K562 (cell line): ENCODE data around the gene IL11. TPM values are rescaled to one million over a fixed set of nuclear protein-coding genes. Genes with fewer than 3 reads are reported as not detected.
A peak's percentile ranks its signal among the peaks of the same experiment; 100 is the strongest.

Source experiments
- BDP1 ChIP-seq: IDR thresholded peaks from 3 replicates; pipeline ENCODE4 v1.6.1; 2011; ENCODE audit not compliant: insufficient read length, insufficient read depth
- GTF2A2 ChIP-seq: IDR thresholded peaks from 2 replicates; pipeline ENCODE4 v1.6.1; 2016; ENCODE audit warnings: mild to moderate bottlenecking, missing genetic modification characterization, missing compliant biosample characterization
- MCM7 ChIP-seq, 2 experiments: fragments of 450-650 bp; IDR thresholded peaks; 2 replicates each; pipeline ENCODE4 v1.6.1; 2016 to 2018
- MEIS2 ChIP-seq: fragments of 450-650 bp; IDR thresholded peaks from 2 replicates; pipeline ENCODE4 v1.6.1; 2014; ENCODE audit warnings: mild to moderate bottlenecking; ENCODE audit not compliant: partially characterized antibody
- MITF ChIP-seq: IDR thresholded peaks from 2 replicates; pipeline ENCODE4 v1.6.1; 2014; ENCODE audit warnings: antibody characterized with exemption
- MXD1 ChIP-seq: fragments of 250-450 bp; sonication (Bioruptor Pico); IDR thresholded peaks from 2 replicates; pipeline ENCODE4 v1.8.0; 2021; ENCODE audit warnings: borderline replicate concordance, mild to moderate bottlenecking, moderate library complexity; ENCODE audit not compliant: poor library complexity, severe bottlenecking
- PTTG1 ChIP-seq: fragments of 450-650 bp; IDR thresholded peaks from 2 replicates; pipeline ENCODE4 v1.6.1; 2016; ENCODE audit warnings: low read depth, mild to moderate bottlenecking, missing genetic modification characterization, missing compliant biosample characterization
- RBBP5 ChIP-seq: fragments of 200-600 bp; sonication (generic); IDR thresholded peaks from 2 replicates; pipeline ENCODE4 v1.6.1; 2012; ENCODE audit warnings: borderline replicate concordance, mild to moderate bottlenecking, low read length, control low read depth, inconsistent platforms; ENCODE audit not compliant: insufficient read depth, poor library complexity, severe bottlenecking
- RBFOX2 ChIP-seq: fragments of 200-400 bp; formaldehyde crosslinking; IDR thresholded peaks from 2 replicates; pipeline ENCODE4 v1.6.1; 2017; ENCODE audit warnings: low read depth, mild to moderate bottlenecking, low read length, moderate library complexity
- RFX1 ChIP-seq: fragments of 450-650 bp; IDR thresholded peaks from 2 replicates; pipeline ENCODE4 v1.6.1; 2016; ENCODE audit warnings: mild to moderate bottlenecking, moderate library complexity
- SMAD3 ChIP-seq: fragments of 450-650 bp; formaldehyde crosslinking; conservative IDR thresholded peaks from 2 replicates; pipeline ENCODE4 v1.4.0; 2020; ENCODE audit warnings: mild to moderate bottlenecking
- SMARCC2 ChIP-seq: fragments of 450-650 bp; IDR thresholded peaks from 2 replicates; pipeline ENCODE4 v1.6.1; 2017; ENCODE audit warnings: antibody characterized with exemption, moderate library complexity, mild to moderate bottlenecking, low read depth
- ZNF133 ChIP-seq: fragments of 250-450 bp; sonication (Bioruptor Pico); IDR thresholded peaks from 2 replicates; pipeline ENCODE4 v1.4.0; 2020; ENCODE audit warnings: mild to moderate bottlenecking
- ZNF143 ChIP-seq: sonication (generic); formaldehyde crosslinking; IDR thresholded peaks from 2 replicates; pipeline ENCODE4 v1.9.0; 2022; ENCODE audit warnings: mild to moderate bottlenecking, missing genetic modification reagents
- polyA plus RNA-seq, 8 experiments: library from polyadenylated mRNA; depleted of rRNA in 4 of 8; stranded (reverse) in 5 of 8; unstranded in 3 of 8; fragments of >200 nt; fragmentation: Nextera tagmentation in 2 of 8; fragmentation: Illumina TruSeq in 1 of 8; extraction: Ambion mirVana in 2 of 8; extraction: Trizol in 1 of 8; gene quantifications; 2 replicates each; pipeline versions ENCODE4 v1.2.1 to v1.2.3, GENCODE V29; 2011 to 2014; ENCODE audit warnings: inconsistent platforms in 1 of 8, missing spikeins in 1 of 8
- total RNA-seq, 7 experiments: library from RNA; depleted of rRNA in 6 of 7; stranded (reverse); fragments of >200 nt in 6 of 7; fragmentation: Illumina TruSeq in 2 of 7; extraction: Trizol in 2 of 7; gene quantifications; 2 replicates each; pipeline versions ENCODE4 v1.2.1 to v1.2.3, GENCODE V29; 2011 to 2021; ENCODE audit warnings: low replicate concordance in 1 of 7
- TF ChIP-seq, protein P1 (sequence below): fragments of 450-650 bp; IDR thresholded peaks from 2 replicates; pipeline ENCODE4 v1.6.1; 2016; ENCODE audit warnings: mild to moderate bottlenecking
- TF ChIP-seq, protein P2 (sequence below): fragments of 450-650 bp; formaldehyde crosslinking; IDR thresholded peaks from 2 replicates; pipeline ENCODE4 v1.4.0; 2020; ENCODE audit warnings: mild to moderate bottlenecking
- TF ChIP-seq, protein P3 (sequence below): sonication (generic); formaldehyde crosslinking; IDR thresholded peaks from 2 replicates; pipeline ENCODE4 v1.9.0; 2022; ENCODE audit warnings: mild to moderate bottlenecking, missing genetic modification reagents
- TF ChIP-seq, protein P4 (sequence below), 2 experiments: fragments of 150-350 bp in 1 of 2; IDR thresholded peaks; 2 replicates each; pipeline ENCODE4 v1.6.1; 2012 to 2016; ENCODE audit warnings: low read depth in 2 of 2, low read length in 2 of 2, mild to moderate bottlenecking in 1 of 2, moderate library complexity in 1 of 2

The IL11 gene
- total and polyA plus RNA-seq, 9 of the 15 experiments (the other 6 are each of a cell fraction or from before 2014, with no cell fraction given), result 0.04 to 0.42 (median 0.06) TPM; not detected in 6

DNA sequence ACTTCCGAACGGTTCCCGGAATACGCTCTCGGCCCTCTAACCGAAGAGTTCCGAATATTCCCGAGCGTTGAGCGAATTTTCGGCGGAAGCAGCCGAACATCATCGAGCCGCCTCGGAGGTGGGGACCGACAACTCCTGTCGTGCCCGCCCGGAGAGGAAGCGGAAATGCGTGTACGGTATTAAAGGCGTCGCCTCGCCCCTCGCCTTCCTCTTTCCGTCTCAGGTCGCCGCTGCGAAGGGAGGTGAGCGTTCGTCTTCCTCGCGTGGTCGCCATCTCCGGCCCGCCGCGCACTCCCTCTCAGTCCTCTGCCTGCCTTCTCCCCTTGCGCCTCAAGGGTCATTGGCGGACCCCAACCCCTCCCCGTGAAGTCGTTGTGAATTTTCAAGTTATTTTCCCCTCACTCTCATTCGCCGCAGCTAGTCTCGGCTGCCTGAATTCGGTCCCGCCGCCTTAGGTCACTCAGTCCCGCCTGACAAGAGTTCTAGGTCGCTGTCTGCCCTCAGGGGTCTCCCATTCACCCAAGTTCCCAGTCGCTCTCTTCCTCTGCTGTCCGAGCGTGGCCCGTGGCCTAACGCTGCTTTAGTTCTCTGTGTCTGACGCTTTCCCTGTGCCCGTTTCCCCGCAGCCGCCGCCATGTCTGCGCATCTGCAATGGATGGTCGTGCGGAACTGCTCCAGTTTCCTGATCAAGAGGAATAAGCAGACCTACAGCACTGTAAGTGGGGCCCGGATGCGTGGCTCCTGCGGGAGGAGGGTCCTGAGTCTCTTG, 15.6 kb upstream of the IL11 start, which contains the start of gene RPL28 (continued):
- TF ChIP-seq, protein P1, sequence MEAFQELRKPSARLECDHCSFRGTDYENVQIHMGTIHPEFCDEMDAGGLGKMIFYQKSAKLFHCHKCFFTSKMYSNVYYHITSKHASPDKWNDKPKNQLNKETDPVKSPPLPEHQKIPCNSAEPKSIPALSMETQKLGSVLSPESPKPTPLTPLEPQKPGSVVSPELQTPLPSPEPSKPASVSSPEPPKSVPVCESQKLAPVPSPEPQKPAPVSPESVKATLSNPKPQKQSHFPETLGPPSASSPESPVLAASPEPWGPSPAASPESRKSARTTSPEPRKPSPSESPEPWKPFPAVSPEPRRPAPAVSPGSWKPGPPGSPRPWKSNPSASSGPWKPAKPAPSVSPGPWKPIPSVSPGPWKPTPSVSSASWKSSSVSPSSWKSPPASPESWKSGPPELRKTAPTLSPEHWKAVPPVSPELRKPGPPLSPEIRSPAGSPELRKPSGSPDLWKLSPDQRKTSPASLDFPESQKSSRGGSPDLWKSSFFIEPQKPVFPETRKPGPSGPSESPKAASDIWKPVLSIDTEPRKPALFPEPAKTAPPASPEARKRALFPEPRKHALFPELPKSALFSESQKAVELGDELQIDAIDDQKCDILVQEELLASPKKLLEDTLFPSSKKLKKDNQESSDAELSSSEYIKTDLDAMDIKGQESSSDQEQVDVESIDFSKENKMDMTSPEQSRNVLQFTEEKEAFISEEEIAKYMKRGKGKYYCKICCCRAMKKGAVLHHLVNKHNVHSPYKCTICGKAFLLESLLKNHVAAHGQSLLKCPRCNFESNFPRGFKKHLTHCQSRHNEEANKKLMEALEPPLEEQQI, result no peak
- TF ChIP-seq SMAD3 (no peak; the same call in 1 of the 2 replicates), GTF2A2 (tag) (peak; percentile 64; the same call in 1 of the 2 replicates), BDP1 (no peak), SMARCC2 (no peak), RBFOX2 (peak; percentile 99), RBBP5 (peak; percentile 76), PTTG1 (tag) (no peak), RFX1 (no peak), MEIS2 (peak; percentile 38), MCM7 (IDR thresholded peaks at IDR 0.05) (no peak), ZNF133 (CRISPR knock-in tag) (no peak), ZNF143 (CRISPR knock-in tag) (no peak), MITF (no peak), MXD1 (CRISPR knock-in tag) (no peak)
- TF ChIP-seq, protein P2, sequence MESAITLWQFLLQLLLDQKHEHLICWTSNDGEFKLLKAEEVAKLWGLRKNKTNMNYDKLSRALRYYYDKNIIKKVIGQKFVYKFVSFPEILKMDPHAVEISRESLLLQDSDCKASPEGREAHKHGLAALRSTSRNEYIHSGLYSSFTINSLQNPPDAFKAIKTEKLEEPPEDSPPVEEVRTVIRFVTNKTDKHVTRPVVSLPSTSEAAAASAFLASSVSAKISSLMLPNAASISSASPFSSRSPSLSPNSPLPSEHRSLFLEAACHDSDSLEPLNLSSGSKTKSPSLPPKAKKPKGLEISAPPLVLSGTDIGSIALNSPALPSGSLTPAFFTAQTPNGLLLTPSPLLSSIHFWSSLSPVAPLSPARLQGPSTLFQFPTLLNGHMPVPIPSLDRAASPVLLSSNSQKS (CRISPR knock-in tag), result no peak
- TF ChIP-seq, protein P3, sequence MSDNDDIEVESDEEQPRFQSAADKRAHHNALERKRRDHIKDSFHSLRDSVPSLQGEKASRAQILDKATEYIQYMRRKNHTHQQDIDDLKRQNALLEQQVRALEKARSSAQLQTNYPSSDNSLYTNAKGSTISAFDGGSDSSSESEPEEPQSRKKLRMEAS (CRISPR knock-in tag), result peak; percentile 89
- TF ChIP-seq, protein P4, sequence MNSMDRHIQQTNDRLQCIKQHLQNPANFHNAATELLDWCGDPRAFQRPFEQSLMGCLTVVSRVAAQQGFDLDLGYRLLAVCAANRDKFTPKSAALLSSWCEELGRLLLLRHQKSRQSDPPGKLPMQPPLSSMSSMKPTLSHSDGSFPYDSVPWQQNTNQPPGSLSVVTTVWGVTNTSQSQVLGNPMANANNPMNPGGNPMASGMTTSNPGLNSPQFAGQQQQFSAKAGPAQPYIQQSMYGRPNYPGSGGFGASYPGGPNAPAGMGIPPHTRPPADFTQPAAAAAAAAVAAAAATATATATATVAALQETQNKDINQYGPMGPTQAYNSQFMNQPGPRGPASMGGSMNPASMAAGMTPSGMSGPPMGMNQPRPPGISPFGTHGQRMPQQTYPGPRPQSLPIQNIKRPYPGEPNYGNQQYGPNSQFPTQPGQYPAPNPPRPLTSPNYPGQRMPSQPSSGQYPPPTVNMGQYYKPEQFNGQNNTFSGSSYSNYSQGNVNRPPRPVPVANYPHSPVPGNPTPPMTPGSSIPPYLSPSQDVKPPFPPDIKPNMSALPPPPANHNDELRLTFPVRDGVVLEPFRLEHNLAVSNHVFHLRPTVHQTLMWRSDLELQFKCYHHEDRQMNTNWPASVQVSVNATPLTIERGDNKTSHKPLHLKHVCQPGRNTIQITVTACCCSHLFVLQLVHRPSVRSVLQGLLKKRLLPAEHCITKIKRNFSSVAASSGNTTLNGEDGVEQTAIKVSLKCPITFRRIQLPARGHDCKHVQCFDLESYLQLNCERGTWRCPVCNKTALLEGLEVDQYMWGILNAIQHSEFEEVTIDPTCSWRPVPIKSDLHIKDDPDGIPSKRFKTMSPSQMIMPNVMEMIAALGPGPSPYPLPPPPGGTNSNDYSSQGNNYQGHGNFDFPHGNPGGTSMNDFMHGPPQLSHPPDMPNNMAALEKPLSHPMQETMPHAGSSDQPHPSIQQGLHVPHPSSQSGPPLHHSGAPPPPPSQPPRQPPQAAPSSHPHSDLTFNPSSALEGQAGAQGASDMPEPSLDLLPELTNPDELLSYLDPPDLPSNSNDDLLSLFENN (IDR thresholded peaks at IDR 0.05; ENCODE audit: low read depth in 2 of 2, low read length in 2 of 2), result peak in 1 of 2 experiments; percentile 75; a peak in 2 of 4 replicates
